AG09309 (cell line): Measurements from ENCODE around the gene TRPM8.
A peak's percentile ranks its signal among the peaks of the same experiment; 100 is the strongest.

ENCODE experiments used
- DNase-seq: peaks from one replicate; pipeline ENCODE4 v3.0.0-alpha.2; 2010; ENCODE audit warnings: low read depth
- H3K4me3 ChIP-seq: 2 replicates; pipeline ENCODE4 v1.5.1; 2011; ENCODE audit warnings: mild to moderate bottlenecking, low read depth, low read length, moderate library complexity; ENCODE audit not compliant: control insufficient read depth
- CTCF ChIP-seq: IDR thresholded peaks from 2 replicates; pipeline ENCODE4 v1.5.1; 2011; ENCODE audit warnings: mild to moderate bottlenecking, low read depth, low read length, inconsistent platforms; ENCODE audit not compliant: insufficient read depth, control insufficient read depth; ENCODE audit errors: missing control alignments

Gene TRPM8

GRCh38 chr2:233901884-233902283 is 15.3 kb upstream of the TRPM8 start:
- TF ChIP-seq CTCF = no peak
- DNase-seq = no peak
- no peak overlapping the region for H3K4me3 ChIP-seq

GRCh38 chr2:233905945-233906344 is 11.2 kb upstream of the TRPM8 start:
- no peak for DNase-seq
- no peak for TF ChIP-seq CTCF
- H3K4me3 ChIP-seq = no peak overlapping the region

GRCh38 chr2:233907627-233908026 is 9.5 kb upstream of the TRPM8 start:
- H3K4me3 ChIP-seq = no peak overlapping the region
- TF ChIP-seq CTCF = no peak
- no peak for DNase-seq

GRCh38 chr2:233912691-233913423 is 4.3 kb upstream of the TRPM8 start:
- H3K4me3 ChIP-seq = no peak overlapping the region
- no peak for DNase-seq
- no peak for TF ChIP-seq CTCF

- no peak for DNase-seq
- peak; percentile 17 for TF ChIP-seq CTCF
- no peak overlapping the region for H3K4me3 ChIP-seq
Observed at GRCh38 chr2:233915128-233915527, 2.0 kb upstream of the TRPM8 start.

- TF ChIP-seq CTCF = no peak
- no peak for DNase-seq
- H3K4me3 ChIP-seq = no peak overlapping the region
Observed at GRCh38 chr2:233919319-233919718, 2.1 kb downstream of the TRPM8 start.
